Measurements from ENCODE around the gene ABL1.

Gene ABL1

GRCh38 chr9:130921300-130921988 is 86.4 kb downstream of the ABL1 start:
- no peak for DNase-seq

- no peak for DNase-seq
Observed at GRCh38 chr9:130921989-130922892, 87.2 kb downstream of the ABL1 start.

GRCh38 chr9:130922893-130923610 is 88.0 kb downstream of the ABL1 start:
- DNase-seq, result no peak

- DNase-seq, result no peak
Observed at GRCh38 chr9:130923611-130924447, 88.8 kb downstream of the ABL1 start.

- no peak for DNase-seq
Observed at GRCh38 chr9:130924448-130924788, 89.4 kb downstream of the ABL1 start.

GRCh38 chr9:130925050-130925678 is 90.1 kb downstream of the ABL1 start:
- no peak for DNase-seq

GRCh38 chr9:130927338-130927737 is 92.3 kb downstream of the ABL1 start:
- no peak for DNase-seq

- no peak for DNase-seq
Observed at GRCh38 chr9:130927995-130928900, 93.2 kb downstream of the ABL1 start.

GRCh38 chr9:130929571-130930038 is 94.6 kb downstream of the ABL1 start:
- no peak for DNase-seq

GRCh38 chr9:130930132-130930803 is 95.2 kb downstream of the ABL1 start:
- DNase-seq, result no peak

GRCh38 chr9:130930804-130931349 is 95.8 kb downstream of the ABL1 start:
- no peak for DNase-seq

- DNase-seq, result no peak
Observed at GRCh38 chr9:130931508-130932254, 96.6 kb downstream of the ABL1 start.

GRCh38 chr9:130932255-130933079 is 97.4 kb downstream of the ABL1 start:
- no peak for DNase-seq

GRCh38 chr9:130933114-130934046 is 98.3 kb downstream of the ABL1 start:
- no peak for DNase-seq

- no peak for DNase-seq
Observed at GRCh38 chr9:130934246-130934645, 99.2 kb downstream of the ABL1 start.

GRCh38 chr9:130934702-130935647 is 99.9 kb downstream of the ABL1 start:
- no peak for DNase-seq
